GM12801 (cell line): ENCODE results near the gene CUBN.

ENCODE experiments used
- CTCF ChIP-seq: IDR thresholded peaks from one replicate; pipeline ENCODE4 v1.5.1; 2011; ENCODE audit warnings: control low read depth; ENCODE audit not compliant: insufficient read length; ENCODE audit errors: extremely low read depth

CUBN gene

GRCh38 chr10:16986406-16987205 is 143.0 kb downstream of the CUBN start:
- no peak for TF ChIP-seq CTCF

GRCh38 chr10:16986082-16986405 is 143.6 kb downstream of the CUBN start:
- no peak for TF ChIP-seq CTCF

GRCh38 chr10:16984242-16984641 is 145.4 kb downstream of the CUBN start:
- TF ChIP-seq CTCF, result no peak

- no peak for TF ChIP-seq CTCF
Measured at GRCh38 chr10:16976803-16977202, 152.8 kb downstream of the CUBN start.

- no peak for TF ChIP-seq CTCF
Measured at GRCh38 chr10:16975188-16975587, 154.4 kb downstream of the CUBN start.

GRCh38 chr10:16968416-16969041 is 161.1 kb downstream of the CUBN start:
- no peak for TF ChIP-seq CTCF

- TF ChIP-seq CTCF, result no peak
Measured at GRCh38 chr10:16967866-16968415, 161.7 kb downstream of the CUBN start.
